Lower lobe of right lung (tissue), 2 donors: Measurements from ENCODE around the gene CGNL1. TPM values are rescaled to one million over a fixed set of nuclear protein-coding genes. Genes with fewer than 3 reads are reported as not detected.

Experiments
- ATAC-seq, 2 donors: fragments of 200-7000 bp; cut with Tn5 transposase; one replicate each; pipeline ENCODE4 v1.9.1; 2020 to 2022; ENCODE audit warnings: mild to moderate bottlenecking in 2 of 2, moderate library complexity in 2 of 2
- DNase-seq: peaks from one replicate; pipeline ENCODE4 v3.0.0-alpha.2; 2020
- H3K27ac ChIP-seq: fragments of 200-600 bp; one replicate; pipeline ENCODE4 v1.8.0; 2022
- H3K27me3 ChIP-seq: fragments of 200-600 bp; one replicate; pipeline ENCODE4 v1.8.0; 2022; ENCODE audit warnings: low read depth
- H3K36me3 ChIP-seq: fragments of 200-600 bp; one replicate; pipeline ENCODE4 v1.8.0; 2022; ENCODE audit warnings: mild to moderate bottlenecking
- H3K4me1 ChIP-seq: fragments of 200-600 bp; one replicate; pipeline ENCODE4 v1.8.0; 2022
- H3K4me3 ChIP-seq: fragments of 200-600 bp; one replicate; pipeline ENCODE4 v1.8.0; 2022; ENCODE audit warnings: mild to moderate bottlenecking
- H3K9me3 ChIP-seq: fragments of 200-600 bp; one replicate; pipeline ENCODE4 v1.8.0; 2022
- intact Hi-C: fragments of 100-400 bp; cut with DNase I; formaldehyde crosslinking; loops from one replicate; pipeline ENCODE4 v1.11.0; 2022
- total RNA-seq: library from RNA; stranded (reverse); fragmentation: NEBNext Ultra II Directional; extraction: Animal tissue kit (Norgen Biotek cat#: 25700); gene quantifications from one replicate; pipeline ENCODE4 v1.2.1, GENCODE V29; 2021
- TF ChIP-seq, protein P1 (sequence below): fragments of 200-600 bp; IDR thresholded peaks from one replicate; pipeline ENCODE4 v1.8.0; 2022; ENCODE audit warnings: antibody characterized with exemption, mild to moderate bottlenecking
- donor health status: DM: no; HTN: yes; CAD: no; lungs with severe emphysema.

The CGNL1 gene
- total RNA-seq, 1 donor from 2014 or later = 46.0 TPM

DNA sequence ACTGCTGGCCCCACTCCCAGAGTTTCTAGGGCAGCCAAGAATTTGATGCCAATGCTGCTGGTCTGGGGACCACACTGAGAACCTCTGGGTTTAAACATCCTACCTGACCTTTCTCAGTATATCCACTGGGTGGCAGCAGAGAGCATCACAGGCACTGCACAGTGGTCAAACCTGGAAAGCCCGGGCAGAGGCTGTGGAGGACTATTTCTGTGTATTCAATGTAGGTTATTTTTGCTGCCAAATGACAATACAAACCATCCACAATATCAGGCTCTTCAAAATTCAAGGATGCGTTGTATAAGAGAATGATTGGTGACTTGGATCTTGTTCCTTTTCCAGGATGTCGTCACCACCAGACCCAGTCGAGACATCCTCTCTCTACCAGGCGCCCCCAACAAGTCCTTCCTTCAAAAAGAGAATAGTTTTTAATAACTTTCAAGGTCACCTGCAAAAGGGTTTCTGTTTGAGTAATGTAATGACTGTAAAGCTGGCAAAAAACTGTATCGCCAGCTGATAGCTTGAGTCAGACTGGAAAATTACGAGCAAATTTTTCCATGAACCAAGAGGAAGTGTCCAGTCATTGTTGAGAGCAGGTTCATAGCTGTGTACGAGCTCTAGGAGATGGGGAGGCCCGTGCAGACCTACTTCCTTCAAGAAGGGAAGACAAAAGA, 184.9 kb downstream of the CGNL1 start:
- Histone ChIP-seq H3K36me3 (no peaks in the 10 kb centered on the region), H3K9me3 (no peaks in the 10 kb centered on the region), H3K27ac (no peak overlapping the region), H3K27me3 (no peaks in the 10 kb centered on the region), H3K4me3 (no peak overlapping the region), H3K4me1 (peaks cover 16% of the 10 kb centered on the region)
- intact Hi-C loops = no loop called here
- TF ChIP-seq, protein P1, sequence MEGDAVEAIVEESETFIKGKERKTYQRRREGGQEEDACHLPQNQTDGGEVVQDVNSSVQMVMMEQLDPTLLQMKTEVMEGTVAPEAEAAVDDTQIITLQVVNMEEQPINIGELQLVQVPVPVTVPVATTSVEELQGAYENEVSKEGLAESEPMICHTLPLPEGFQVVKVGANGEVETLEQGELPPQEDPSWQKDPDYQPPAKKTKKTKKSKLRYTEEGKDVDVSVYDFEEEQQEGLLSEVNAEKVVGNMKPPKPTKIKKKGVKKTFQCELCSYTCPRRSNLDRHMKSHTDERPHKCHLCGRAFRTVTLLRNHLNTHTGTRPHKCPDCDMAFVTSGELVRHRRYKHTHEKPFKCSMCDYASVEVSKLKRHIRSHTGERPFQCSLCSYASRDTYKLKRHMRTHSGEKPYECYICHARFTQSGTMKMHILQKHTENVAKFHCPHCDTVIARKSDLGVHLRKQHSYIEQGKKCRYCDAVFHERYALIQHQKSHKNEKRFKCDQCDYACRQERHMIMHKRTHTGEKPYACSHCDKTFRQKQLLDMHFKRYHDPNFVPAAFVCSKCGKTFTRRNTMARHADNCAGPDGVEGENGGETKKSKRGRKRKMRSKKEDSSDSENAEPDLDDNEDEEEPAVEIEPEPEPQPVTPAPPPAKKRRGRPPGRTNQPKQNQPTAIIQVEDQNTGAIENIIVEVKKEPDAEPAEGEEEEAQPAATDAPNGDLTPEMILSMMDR = peak; percentile 95
- peak; percentile 58 for DNase-seq
- peak; percentile 94 to 95 for ATAC-seq

DNA sequence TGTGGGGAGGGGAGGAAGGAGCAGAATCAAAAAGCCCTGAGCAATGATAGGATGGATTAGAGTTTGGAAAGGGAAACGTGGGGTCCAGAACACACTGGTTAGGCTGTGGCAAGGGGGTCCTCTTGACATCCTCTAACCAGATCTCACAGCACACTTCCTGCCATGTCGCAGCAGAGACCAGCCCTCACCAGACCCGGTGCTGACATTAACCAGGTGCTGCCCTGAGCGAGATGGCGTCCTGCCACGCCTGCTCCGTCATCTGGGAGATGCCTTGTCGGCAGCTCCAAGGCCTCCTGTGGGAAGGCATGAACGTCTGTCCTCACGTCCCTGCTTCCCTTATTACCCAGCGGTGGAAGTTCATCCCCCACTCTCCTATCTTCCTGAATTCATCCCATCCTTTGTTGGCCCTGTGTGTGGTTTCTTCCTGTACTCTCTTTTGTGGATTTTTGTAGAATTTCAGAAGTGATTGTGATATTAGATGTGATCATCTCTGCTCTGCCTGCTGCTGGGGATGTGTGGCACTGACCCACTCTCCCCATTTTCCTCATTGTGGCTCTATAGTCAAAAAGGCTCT, 186.0 kb downstream of the CGNL1 start:
- Histone ChIP-seq H3K27me3 (no peaks in the 10 kb centered on the region), H3K27ac (no peak overlapping the region), H3K9me3 (no peaks in the 10 kb centered on the region), H3K36me3 (no peaks in the 10 kb centered on the region), H3K4me1 (peaks cover 23% of the 10 kb centered on the region), H3K4me3 (no peak overlapping the region)
- DNase-seq = no peak
- peak in 1 of 2 donors; percentile 2 for ATAC-seq
- intact Hi-C loops = no loop called here
- TF ChIP-seq, protein P1 = no peak

DNA sequence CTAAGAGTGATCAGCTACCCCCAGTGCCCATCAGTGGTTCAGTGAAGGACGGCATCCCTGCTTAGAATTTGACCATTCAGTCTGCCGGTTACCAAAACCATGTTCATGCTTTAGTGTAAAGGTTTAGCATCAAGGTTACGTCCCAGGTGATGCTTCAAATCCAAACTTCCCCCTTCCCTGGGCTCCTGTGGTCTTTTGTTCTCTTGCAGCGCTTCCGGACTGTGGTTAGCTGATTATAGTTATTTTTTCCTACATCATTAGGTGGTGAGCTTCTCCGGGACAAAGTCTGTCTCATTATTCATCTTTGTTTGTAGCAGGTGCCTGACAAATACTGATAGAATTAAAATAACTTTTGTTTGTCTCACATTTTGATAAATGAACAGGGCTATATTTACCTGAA, 187.1 kb downstream of the CGNL1 start:
- TF ChIP-seq, protein P1 = no peak
- intact Hi-C loops = no loop called here
- no peaks in the 10 kb centered on the region for H3K27me3 ChIP-seq

DNA sequence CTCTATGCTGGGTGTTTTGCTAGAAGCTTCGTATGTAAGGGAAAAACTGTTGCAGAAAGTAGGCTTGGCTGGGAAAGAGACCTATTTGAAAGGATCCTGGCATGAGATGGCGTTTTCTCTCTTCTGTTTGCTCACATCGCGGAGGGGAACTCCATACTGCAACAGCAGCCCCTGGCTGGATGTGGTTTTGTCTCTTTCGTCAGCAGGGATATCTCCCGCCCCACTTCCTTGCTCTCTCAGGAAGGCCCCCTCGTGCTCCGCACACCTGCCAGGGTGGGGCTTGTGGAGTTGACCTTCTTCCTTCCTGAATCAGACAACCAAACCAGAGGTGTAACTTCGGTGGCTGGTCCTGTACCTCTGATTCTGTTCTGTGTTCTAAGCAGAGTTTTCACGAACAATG, 189.0 kb downstream of the CGNL1 start:
- Histone ChIP-seq H3K27ac (peak overlapping the region; percentile 26), H3K4me1 (peaks cover 23% of the 10 kb centered on the region), H3K9me3 (no peaks in the 10 kb centered on the region), H3K36me3 (no peaks in the 10 kb centered on the region), H3K4me3 (no peak overlapping the region), H3K27me3 (no peaks in the 10 kb centered on the region)
- TF ChIP-seq, protein P1 = no peak
- DNase-seq = no peak
- intact Hi-C loops = no loop called here
- no peak for ATAC-seq

More for the DNA sequence above, 187.1 kb downstream of the CGNL1 start:
- no peak for DNase-seq
- Histone ChIP-seq H3K9me3 (no peaks in the 10 kb centered on the region), H3K36me3 (no peaks in the 10 kb centered on the region), H3K4me1 (peaks cover 23% of the 10 kb centered on the region), H3K27ac (no peak overlapping the region), H3K4me3 (no peak overlapping the region)
- ATAC-seq = no peak

DNA sequence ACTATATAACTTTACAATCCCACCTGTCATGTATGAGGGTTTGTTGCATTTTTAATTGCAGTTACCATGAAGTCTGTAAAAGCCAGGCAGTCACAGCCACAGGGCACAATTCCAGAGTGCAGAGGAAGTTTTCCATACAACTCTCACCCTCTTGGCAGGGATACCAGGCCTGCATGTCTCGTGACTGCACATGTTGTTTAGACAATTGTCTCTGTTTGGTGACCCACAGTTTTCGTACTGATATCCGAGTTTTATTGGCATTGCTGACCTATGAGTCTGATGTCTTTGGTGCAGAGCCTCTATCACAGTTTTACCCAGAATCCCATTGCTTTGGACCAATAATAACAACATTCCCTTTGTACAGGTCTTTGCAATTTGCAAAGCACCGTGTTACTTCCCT, 190.5 kb downstream of the CGNL1 start:
- H3K27ac ChIP-seq = peak overlapping the region; percentile 46
- no peaks in the 10 kb centered on the region for H3K27me3 ChIP-seq
- TF ChIP-seq, protein P1 = no peak
- peaks cover 12% of the 10 kb centered on the region for H3K4me1 ChIP-seq
- no peaks in the 10 kb centered on the region for H3K36me3 ChIP-seq
- intact Hi-C loops = no loop called here
- no peak overlapping the region for H3K4me3 ChIP-seq
- no peak for ATAC-seq
- no peak for DNase-seq
- no peaks in the 10 kb centered on the region for H3K9me3 ChIP-seq
